Cerebellar nuclear complex (tissue), 1 donor: Measurements from ENCODE around the gene HDDC3.
"Not testable (repeated sequence)": the region's sequence is repeated elsewhere in the genome, so short reads cannot be mapped to it uniquely, and the experiment has no call there.

ENCODE experiments used
- DNase-seq, 2 experiments: peaks; one replicate each; lab custom pipeline; 2025; lab: John Stamatoyannopoulos, UW

The HDDC3 gene

DNA sequence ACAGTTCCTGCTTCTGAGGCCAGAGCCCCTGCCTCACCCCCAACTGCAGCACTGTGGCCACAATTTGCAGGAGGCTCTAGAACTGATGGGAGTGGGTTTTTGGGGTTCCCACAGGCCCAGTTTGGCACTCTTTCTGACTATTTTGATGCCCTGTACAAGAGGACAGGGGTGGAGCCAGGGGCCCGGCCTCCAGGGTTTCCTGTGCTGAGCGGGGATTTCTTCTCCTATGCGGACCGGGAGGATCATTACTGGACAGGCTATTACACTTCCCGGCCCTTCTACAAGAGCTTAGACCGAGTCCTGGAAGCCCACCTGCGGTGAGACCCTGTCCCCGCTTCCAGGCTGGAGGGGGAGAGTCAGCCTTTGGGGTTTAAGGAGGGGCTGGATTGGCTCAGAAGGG lies 22.4 kb downstream of the HDDC3 start:
- no peak for DNase-seq

DNA sequence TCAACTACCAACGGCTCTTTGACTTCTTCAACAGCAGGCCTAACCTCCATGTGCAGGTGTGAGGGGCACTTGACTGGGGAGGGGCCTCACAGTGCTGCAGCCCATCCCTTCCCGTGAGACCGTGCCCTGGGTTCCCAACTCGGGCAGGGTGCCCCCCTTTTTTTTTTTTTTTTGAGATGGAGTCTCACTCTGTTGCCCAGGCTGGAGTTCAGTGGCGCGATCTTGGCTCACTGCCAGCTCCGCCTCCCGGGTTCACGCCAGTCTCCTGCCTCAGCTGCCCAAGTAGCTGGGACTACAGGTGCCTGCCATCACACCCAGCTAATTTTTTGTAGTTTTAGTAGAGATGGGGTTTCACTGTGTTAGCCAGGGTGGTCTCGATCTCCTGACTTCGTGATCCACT lies 22.9 kb downstream of the HDDC3 start:
- DNase-seq: not testable (repeated sequence)

DNA sequence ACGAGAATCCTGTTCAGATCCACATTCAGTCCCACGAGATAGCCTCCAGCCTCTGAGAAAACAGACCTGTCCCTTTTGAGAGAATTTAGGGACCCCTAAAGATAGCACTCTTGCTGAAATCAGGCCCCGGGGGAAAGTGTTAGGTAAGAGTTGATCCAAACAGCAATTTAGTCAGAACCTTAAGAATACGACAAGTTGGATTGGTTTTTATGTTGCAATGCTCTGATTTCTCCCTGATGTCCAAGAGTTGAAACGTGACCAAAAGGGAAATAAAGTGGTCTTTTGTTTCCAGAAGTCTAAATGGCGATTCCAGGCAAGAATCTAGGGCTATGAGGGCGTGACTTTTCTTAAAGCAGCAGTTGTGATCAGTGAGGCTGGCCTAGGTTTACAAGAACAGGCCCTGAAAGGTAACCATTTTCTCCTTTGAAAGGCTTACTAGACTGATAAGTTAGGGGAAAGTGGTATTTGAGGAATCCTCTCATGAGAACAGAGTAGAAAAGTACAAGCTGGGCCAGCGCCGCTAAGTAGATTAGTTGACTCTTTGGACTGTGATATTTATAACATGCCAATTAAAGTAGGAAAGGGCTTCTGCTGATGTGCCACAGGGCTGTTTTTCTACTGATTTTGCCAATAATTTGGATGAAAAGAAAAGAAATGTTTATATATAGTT lies 24.4 kb downstream of the HDDC3 start:
- DNase-seq: no peak

DNA sequence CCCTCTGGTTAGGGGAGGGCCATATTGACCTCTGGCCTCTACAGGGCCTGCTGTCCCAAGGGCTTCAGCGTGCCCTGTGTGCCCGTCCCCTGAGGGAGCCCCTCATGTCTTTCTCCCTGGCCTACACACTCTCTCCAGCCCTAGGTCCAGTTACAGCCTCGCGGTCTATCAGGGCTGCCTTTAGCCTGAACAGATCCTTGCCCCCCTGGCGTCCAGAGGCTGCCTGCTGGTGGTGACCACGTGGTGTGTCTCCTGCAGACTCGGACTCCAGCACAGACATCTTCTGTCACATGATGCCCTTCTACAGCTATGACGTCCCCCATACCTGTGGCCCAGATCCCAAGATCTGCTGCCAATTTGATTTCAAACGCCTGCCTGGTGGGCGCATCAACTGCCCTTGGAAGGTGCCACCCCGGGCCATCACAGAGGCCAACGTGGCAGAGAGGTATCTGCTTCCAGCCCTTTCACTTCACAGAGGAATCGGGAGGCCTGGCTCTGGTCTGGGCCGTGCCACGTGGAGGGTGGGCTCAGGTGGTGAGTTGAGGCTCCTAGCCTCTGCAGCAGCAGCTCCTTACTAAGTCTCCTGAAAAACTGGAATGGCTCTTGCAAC lies 25.2 kb downstream of the HDDC3 start:
- DNase-seq: no peak

DNA sequence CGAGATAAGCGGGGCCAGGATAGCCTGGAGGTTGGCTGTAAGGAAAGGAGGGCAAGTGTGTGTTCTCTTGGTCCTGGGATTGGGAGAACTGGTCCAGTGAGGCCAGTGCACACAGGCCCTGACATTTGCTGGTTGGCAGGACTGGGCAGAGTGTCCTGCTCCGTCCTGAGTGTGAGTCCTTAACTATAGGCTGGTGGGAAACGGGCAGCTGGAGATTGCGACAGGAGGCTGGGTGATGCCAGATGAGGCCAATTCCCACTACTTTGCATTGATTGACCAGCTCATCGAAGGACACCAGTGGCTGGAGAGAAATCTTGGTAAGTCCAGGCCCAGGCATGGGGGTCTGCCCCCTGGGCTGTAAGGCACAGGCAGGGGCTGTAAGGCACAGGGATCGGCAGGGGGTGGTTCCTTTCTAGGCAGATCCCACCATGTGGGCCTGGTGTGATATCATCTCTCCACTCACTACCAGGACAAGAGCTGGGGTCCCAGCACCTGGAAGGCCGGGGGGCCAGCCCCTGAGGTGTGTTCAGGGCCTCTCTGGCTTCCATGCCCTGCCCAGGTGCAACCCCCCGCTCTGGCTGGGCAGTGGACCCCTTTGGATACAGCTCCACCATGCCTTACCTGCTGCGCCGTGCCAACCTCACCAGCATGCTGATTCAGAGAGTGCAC lies 26.0 kb downstream of the HDDC3 start:
- DNase-seq: no peak

DNA sequence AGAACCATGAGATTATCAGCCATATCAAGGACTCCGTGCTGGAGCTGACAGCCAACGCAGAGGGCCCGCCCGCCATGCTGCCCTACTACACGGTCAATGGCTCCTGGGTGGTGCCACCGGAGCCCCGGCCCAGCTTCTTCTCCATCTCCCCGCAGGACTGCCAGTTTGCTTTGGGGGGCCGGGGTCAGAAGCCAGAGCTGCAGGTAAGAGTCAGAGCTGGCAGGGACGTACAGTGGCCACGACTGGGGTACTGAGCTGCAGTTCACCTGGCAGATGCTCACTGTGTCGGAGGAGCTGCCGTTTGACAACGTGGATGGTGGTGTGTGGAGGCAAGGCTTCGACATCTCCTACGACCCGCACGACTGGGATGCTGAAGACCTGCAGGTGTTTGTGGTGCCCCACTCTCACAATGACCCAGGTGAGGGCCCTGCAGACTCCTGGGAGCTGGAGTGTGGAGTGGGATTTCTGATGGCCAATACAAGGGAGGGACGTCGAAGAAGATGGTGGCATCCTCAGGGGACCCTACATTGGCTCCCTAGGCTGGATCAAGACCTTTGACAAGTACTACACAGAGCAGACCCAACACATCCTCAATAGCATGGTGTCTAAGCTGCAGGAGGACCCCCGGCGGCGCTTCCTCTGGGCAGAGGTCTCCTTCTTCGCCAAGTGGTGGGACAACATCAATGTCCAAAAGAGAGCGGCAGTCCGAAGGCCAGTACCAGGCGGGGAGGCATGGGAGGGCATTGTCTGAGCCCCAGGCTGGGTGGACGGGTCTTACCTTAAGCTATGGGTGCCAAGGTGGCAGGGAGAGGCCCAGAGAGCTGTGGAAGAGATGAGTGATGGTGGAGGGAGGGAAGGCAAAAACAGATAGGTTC lies 26.8 kb downstream of the HDDC3 start:
- DNase-seq: no peak

DNA sequence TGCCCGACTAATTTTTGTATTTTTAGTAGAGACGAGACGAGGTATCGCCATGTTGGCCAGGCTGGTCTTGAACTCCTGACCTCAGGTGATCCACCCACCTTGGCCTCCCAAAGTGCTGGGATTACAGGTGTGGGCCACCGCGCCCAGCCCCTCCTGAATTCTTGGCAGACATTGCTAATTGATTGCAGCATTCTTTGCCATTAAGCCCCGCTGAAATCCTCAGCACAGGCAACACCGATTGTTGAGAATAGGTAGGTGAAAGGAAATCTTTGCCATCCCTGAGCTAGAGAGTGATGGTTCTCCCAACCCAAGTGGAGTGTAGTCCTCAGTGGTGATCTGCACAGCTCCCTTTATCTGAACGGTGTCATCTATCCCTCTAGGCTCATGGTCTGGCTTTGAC lies 27.6 kb downstream of the HDDC3 start:
- no peak for DNase-seq

DNA sequence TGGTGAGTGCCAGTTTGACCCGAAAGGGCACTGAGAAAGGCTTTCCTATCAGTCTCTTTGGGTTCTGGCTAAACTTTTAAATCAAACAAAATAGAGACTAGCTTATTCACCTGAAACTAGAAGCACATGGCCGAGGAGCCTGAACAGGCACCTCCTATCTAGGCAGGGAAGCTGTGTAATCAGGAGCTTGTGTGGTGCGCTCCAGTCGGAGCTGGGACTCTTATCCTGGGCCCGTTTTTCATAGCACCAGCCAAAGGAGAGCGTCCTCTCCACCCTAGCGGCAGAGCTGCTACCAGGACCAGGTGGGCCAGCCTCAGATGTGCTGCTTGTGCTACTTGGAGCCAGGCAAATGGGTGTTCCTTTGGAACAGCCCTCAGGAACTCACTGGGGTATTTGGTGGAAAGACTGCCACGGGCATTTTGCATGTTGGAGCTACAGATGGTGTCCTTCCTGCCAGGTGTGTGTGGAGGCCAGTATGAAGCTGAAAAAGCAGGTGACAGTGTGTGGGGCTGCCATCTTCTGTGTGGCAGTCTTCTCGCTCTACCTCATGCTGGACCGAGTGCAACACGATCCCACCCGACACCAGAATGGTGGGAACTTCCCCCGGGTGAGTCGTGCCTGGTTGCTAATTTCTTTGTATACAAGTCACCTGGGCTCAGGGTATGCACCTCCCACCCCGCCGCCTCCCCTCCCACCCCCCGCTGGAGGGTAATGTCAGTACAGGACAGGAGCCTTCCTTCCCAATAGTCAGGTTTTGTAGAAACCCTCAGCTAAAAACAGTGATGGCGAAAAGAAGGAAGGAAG lies 28.4 kb downstream of the HDDC3 start:
- no peak for DNase-seq

DNA sequence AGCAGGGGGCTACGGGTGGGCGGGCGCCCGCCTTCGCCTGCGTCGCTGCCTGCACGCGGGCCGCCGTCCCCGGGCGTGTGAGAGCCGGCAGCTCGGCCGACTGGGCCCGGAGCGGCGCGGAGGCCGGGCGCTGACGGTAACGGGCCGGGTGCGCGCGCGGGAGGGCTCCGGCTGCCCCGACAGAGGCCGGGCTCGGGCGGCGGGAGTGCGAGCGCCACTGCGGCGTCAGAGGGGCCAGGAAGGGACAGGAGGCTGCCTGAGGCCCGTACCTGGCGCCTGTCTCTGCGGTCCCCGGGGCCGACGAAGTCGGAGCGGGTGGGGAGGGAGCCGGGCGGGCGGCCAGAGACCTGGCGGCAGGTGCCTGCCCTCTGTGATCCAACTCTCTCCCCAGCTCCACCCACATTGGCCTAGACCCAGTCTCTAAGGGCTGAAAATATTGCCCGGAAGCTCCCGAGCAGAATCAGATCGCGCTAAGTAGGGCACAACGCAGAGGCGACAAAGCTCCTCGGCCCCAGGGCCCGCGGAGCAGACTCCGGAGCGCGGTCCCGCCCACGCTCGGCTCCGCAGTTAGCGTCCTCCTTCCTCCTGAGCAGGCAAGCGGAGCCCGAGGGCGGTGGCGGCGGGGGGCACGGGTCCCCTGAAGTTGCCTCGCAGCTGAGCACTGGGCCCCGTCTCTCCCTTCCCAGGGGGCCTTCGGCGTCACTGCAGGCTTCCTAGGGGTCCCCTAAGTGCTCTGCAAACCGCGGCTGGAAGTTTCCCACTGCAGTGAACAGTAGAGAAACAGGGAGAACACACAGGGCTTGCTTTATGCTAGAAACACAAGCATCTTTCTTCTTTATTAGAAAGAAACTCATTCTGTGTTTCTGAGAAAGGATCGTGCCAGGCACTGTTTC lies 29.3 kb downstream of the HDDC3 start, which contains the start of gene MAN2A2:
Gene MAN2A2 (plus strand): TSS at position 463 of the 893 bp plus-strand sequence. CDS start 906 bp downstream, outside the sequence.
- peak in 1 of 2 experiments; percentile 21 for DNase-seq

DNA sequence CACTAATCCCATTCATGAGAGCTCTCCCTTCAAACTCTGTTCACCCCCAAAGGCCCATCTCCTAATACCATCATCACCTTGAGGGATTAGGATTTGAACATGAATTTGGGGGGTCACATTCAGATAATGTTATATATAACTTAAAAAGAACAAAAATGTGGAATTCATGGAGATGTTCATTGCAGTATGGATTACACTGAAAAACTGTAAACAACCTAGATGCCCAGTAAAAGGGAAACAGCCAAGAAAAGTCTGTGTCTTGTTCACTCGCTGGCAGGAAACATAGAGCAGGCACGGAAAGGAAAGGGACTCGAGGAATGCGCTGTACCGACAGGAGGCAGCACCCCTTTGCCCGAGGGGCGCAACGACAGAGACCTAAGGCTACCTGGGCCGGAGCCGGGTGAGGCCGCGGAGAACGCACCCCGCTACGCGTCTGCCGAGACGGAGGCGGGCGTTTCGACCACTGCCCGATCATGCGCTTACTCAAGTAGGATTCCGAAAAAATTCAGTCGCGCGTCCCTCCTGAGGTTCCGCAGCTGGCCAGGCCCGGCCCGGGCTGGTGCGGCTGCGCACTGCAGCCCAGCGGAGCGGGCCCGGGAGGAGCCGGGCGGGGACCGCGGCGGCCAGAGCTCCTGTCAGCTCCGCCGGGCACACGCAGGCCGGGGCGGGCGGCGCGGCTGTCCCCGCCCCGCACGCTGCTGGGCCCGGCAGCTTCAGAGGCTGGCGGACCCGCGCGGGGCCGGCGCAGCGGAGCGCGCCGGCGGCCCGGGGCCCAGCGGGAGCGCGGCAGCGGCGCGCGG lies 30.1 kb downstream of the HDDC3 start:
- DNase-seq: peak in 1 of 2 experiments; percentile 26

DNA sequence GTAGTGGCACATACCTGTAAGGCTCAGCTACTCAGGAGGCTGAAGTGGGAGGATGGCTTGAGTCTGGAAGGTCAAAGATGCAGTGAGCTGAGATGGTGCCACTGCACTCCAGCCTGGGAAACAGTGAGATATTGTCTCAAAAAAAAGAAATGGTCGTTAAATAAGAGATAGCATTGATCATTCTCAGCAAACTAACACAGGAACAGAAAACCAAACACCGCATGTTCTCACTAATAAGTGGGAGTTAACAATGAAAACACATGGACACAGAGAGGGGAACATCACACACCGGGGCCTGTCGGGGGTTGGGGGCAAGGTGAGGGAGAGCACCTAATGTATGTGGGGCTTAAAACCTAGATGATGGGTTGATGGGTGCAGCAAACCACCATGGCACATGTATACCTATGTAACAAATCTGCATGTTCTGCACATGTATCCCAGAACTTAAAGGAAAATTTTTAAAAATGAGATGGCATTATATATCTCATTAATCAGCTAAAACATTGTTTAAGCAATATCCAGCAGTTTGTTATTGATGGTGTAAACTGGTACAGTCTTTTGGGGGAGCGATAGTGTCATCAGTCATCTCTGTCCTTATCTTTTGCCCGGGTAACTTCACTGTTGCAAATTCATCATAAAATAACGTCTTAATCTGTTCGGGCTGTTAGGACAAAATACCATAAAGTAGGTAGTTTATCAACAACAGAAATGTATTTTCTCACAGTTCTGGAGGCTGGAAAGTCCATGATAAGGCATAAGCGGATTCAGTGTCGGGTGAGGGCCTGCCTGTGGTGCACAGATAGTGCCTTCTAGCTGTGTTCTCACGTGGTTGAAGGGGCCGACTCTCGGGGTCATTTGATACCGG lies 30.9 kb downstream of the HDDC3 start:
- no peak for DNase-seq

DNA sequence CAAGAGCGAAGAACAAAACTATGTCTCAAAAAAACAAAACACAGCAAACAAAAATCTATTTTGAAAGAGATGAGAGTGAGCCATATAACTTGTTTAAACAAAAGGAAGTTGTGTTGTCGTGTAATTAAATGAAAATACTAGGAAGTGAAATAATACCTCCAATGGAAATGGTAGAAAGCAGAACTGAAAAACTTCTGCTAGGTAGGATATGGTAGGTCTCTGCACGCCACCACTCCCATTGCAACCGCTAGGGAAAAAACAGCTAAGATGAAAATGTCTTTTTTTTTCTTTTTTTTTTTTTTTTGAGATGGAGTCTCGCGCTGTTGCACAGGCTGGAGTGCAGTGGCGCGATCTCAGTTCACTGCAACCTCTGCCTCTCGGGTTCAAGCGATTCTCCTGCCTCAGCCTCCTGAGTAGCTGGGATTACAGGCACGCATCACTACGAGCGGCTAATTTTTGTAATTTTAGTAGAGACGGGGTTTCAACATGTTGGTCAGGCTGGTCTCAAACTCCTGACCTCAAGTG lies 35.2 kb downstream of the HDDC3 start:
- DNase-seq: not testable (repeated sequence)

DNA sequence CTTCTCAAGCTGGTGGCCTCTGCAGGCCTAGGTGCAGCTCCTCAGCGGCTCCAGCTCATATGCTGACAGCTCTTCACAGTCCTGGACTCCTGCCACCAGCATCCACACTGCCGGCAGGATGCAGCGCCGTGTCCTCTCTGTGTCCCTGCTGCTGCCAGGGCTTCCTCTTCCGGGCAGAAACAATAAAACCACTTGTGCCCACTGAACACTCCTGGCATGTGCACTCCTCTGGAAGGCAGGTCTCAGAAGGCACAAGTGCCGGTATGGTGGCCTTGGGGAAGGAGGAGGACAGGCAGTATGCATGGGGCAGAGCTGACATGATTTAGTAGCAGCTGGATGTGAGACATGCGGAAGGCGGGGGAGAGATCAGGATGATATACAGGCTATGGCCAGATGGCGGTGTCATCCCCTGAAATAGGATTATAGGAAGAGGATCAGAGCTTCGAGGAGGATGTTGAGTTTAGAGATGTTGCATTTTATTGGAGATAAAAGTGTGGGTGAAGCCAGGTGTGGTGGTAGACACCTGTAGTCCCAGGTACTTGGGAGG lies 36.7 kb downstream of the HDDC3 start:
- DNase-seq: peak; percentile 22 to 52

DNA sequence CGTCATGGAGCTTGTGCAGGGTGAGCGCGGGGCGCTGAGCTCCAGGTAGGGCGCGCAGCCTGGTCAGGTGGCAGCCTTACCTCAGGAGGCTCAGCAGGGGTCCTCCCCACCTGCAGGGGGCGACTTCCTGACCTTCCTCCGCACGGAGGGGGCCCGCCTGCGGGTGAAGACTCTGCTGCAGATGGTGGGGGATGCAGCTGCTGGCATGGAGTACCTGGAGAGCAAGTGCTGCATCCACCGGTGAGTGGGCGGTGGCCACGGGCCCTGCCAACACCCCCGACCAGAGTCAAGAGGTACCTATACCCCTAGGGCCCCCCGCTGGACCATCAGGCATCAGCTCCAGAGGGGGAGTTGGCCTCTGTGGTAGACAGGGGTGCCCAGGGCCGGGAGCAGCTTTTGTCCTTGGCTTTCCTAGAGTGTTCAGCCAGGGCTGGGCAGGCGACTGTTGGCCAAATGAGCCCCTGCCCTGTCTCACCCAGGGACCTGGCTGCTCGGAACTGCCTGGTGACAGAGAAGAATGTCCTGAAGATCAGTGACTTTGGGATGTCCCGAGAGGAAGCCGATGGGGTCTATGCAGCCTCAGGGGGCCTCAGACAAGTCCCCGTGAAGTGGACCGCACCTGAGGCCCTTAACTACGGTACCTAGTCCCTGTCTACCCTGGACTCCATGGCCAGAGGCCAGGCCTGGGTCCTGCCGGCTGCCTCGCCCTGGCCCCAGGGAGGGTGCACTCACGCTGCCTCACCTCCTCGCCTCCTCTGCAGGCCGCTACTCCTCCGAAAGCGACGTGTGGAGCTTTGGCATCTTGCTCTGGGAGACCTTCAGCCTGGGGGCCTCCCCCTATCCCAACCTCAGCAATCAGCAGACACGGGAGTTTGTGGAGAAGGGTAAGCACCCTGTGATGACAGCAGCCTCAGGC lies 38.9 kb downstream of the HDDC3 start:
- no peak for DNase-seq

DNA sequence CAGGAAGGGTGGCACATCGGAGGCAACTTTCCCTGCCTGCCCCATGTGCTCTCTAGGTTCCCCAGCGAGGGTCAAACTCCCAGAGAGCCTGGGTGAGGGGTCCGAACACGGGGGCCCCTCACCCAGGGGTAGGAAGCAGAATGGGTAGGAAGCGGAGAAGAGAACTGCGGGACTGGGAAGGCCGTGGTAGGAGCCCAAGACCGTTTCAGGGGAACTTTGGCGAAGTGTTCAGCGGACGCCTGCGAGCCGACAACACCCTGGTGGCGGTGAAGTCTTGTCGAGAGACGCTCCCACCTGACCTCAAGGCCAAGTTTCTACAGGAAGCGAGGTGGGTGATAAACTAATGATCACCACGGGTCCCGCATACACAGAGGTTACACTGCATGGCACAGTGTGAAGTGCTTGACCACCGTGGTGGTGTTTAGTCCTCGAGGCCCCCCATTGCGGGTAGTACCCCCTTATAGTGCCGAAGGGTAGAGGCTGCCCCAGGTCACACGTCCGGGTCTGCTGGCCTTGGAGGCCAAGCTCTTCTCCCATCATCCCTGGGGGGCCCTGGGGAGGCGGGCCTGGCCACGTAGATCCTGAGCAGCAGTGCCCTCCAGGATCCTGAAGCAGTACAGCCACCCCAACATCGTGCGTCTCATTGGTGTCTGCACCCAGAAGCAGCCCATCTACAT lies 39.7 kb downstream of the HDDC3 start:
- DNase-seq: no peak

DNA sequence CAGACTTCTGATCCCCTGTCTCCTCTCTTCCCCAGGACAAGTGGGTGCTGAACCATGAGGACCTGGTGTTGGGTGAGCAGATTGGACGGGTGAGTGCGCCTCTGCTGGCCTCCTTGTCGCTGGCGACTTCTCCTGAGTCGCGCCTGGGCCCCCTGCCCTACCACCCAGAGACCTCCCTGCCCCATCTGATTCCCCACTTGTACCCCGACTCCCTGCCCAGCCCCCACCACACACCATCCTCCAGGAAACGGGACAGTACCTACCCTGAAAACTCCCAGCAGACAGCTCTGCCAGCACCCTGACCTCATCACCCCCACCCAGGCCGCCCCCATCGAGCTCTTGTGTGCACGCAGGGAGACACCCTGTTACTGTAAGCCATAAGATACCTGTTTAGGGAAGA lies 40.3 kb downstream of the HDDC3 start:
- no peak for DNase-seq
